K562 (cell line): ENCODE measurements around the gene MYRFL. TPM values are rescaled to one million over a fixed set of nuclear protein-coding genes. Genes with fewer than 3 reads are reported as not detected.

Source experiments
- ATAC-seq: fragments of 200-7000 bp; cut with Tn5 transposase; 3 replicates; pipeline ENCODE4 v1.9.1; 2020; ENCODE audit warnings: moderate library complexity
- BruUV-seq: library from RNA; stranded (reverse); fragments of 400-500 nt; replicated peaks from 2 replicates; lab custom pipeline; 2021; lab: Mats Ljungman, UMichigan
- CTCF ChIA-PET: fragments of 300-600 bp; formaldehyde crosslinking; extraction: SDS; loops from one replicate; lab custom pipeline; 2021; ENCODE audit warnings: low intra/inter-chr PET ratio; lab: Yijun Ruan, JAX
- POLR2A ChIA-PET: fragments of 300-600, 350-650 bp; sonication (Branson Sonifier 250); formaldehyde crosslinking; extraction: SDS; loops from one replicate; lab custom pipeline; 2021; ENCODE audit warnings: antibody characterized with exemption, inconsistent platforms; lab: Yijun Ruan, JAX
- DNase-seq, 4 experiments: peaks; one replicate each; pipeline versions ENCODE4 v3.0.0 to v3.0.0-alpha.2; 2011 to 2018; ENCODE audit warnings: low spot score in 3 of 4, mixed read lengths in 3 of 4; ENCODE audit errors: extremely low read depth in 1 of 4
- FAIRE-seq: peaks from 2 replicates; lab custom pipeline; 2011; peaks lifted over from hg19 to GRCh38; lab: Jason Lieb, UNC
- H2AFZ ChIP-seq: 2 replicates; pipeline ENCODE4 v1.6.0; 2011; ENCODE audit warnings: low read depth, low read length, control low read depth, inconsistent platforms
- H3K27ac ChIP-seq: fragments of 200-600 bp; 3 replicates; pipeline ENCODE4 v1.8.0; 2011; ENCODE audit warnings: low read depth, mild to moderate bottlenecking, control low read depth, inconsistent platforms, low read length, moderate library complexity, mixed read lengths; ENCODE audit errors: extremely low read depth
- H3K27me3 ChIP-seq, 2 experiments: fragments of 300-600 bp in 1 of 2; 2 replicates in 1 of 2; 3 replicates in 1 of 2; pipeline versions ENCODE4 v1.6.0 to v1.8.0; 2011; ENCODE audit warnings: inconsistent platforms in 2 of 2, low read length in 2 of 2, mild to moderate bottlenecking in 1 of 2, mixed read lengths in 1 of 2, moderate library complexity in 1 of 2; ENCODE audit not compliant: control insufficient read depth in 2 of 2, insufficient read depth in 2 of 2
- H3K36me3 ChIP-seq: fragments of 300-600 bp; 3 replicates; pipeline ENCODE4 v1.8.0; 2011; ENCODE audit warnings: mild to moderate bottlenecking, low read length, inconsistent platforms; ENCODE audit not compliant: control insufficient read depth, insufficient read depth
- H3K4me1 ChIP-seq, 2 experiments: fragments of 200-600 bp in 1 of 2; replicated peaks in 1 of 2; 2 replicates in 1 of 2; 3 replicates in 1 of 2; pipeline versions ENCODE4 v1.5.1 to v1.8.0; 2011; ENCODE audit warnings: inconsistent platforms in 2 of 2, low read length in 2 of 2, mild to moderate bottlenecking in 1 of 2, mixed read lengths in 1 of 2, moderate library complexity in 1 of 2; ENCODE audit not compliant: control insufficient read depth in 2 of 2, insufficient read depth in 2 of 2
- H3K4me2 ChIP-seq: 2 replicates; pipeline ENCODE4 v1.6.1; 2011; ENCODE audit warnings: low read length, control low read depth, inconsistent platforms, mixed read lengths; ENCODE audit not compliant: insufficient read depth
- H3K4me3 ChIP-seq: fragments of 200-600 bp; sonication (generic), shearing (Covaris generic); 2 replicates; pipeline ENCODE4 v1.5.1; 2016; ENCODE audit warnings: control low read depth, inconsistent platforms
- H3K79me2 ChIP-seq: fragments of 200-600 bp; 3 replicates; pipeline ENCODE4 v1.8.0; 2011; ENCODE audit warnings: low read length, inconsistent platforms; ENCODE audit not compliant: control insufficient read depth, insufficient read depth
- H3K9ac ChIP-seq, 2 experiments: 2 replicates each; pipeline versions ENCODE4 v1.6.0 to v1.6.1; 2011; ENCODE audit warnings: low read depth in 2 of 2, low read length in 2 of 2, control low read depth in 1 of 2, inconsistent platforms in 1 of 2, mild to moderate bottlenecking in 1 of 2, mixed read lengths in 1 of 2; ENCODE audit not compliant: insufficient read depth in 1 of 2
- H3K9me1 ChIP-seq: one replicate; pipeline ENCODE4 v1.6.0; 2011; ENCODE audit warnings: inconsistent platforms, mild to moderate bottlenecking, low read length, moderate library complexity; ENCODE audit not compliant: control insufficient read depth, insufficient read depth
- H3K9me3 ChIP-seq: replicated peaks from 2 replicates; pipeline ENCODE4 v1.5.1; 2011; ENCODE audit warnings: low read depth, low read length, inconsistent platforms; ENCODE audit not compliant: control insufficient read depth, insufficient read depth
- H4K20me1 ChIP-seq: replicated peaks from 2 replicates; pipeline ENCODE4 v1.6.1; 2011; ENCODE audit warnings: low read length, inconsistent platforms, mixed read lengths; ENCODE audit not compliant: control insufficient read depth, insufficient read depth
- E2F3 ChIP-seq: fragments of 250-450 bp; sonication (Bioruptor Pico); IDR thresholded peaks from 2 replicates; pipeline ENCODE4 v1.4.0; 2020; ENCODE audit warnings: mild to moderate bottlenecking
- ETV1 ChIP-seq: fragments of 450-650 bp; conservative IDR thresholded peaks from 2 replicates; pipeline ENCODE4 v1.6.1; 2016; ENCODE audit warnings: missing genetic modification characterization, control low read depth, low read depth, missing compliant biosample characterization
- KLF16 ChIP-seq: IDR thresholded peaks from 2 replicates; pipeline ENCODE4 v1.6.1; 2016; ENCODE audit warnings: antibody characterized with exemption
- LARP7 ChIP-seq: fragments of 450-650 bp; IDR thresholded peaks from 2 replicates; pipeline ENCODE4 v1.6.1; 2016
- MEIS2 ChIP-seq: fragments of 450-650 bp; IDR thresholded peaks from 2 replicates; pipeline ENCODE4 v1.6.1; 2014; ENCODE audit warnings: mild to moderate bottlenecking; ENCODE audit not compliant: partially characterized antibody
- NELFE ChIP-seq: IDR thresholded peaks from 2 replicates; pipeline ENCODE4 v1.6.1; 2011; ENCODE audit warnings: mild to moderate bottlenecking; ENCODE audit not compliant: insufficient read depth, insufficient read length
- POLR2A ChIP-seq: fragments of 450-650 bp; conservative IDR thresholded peaks from 2 replicates; pipeline ENCODE4 v1.6.1; 2016
- TBP ChIP-seq: optimal IDR thresholded peaks from 2 replicates; pipeline ENCODE3; 2011; ENCODE audit warnings: low read depth, low read length, improper control_type of control experiment
- ZMIZ1 ChIP-seq, 2 experiments: fragments of 150-350 bp in 1 of 2; IDR thresholded peaks; 2 replicates each; pipeline ENCODE4 v1.6.1; 2012 to 2016; ENCODE audit warnings: low read depth in 2 of 2, low read length in 2 of 2, mild to moderate bottlenecking in 1 of 2, moderate library complexity in 1 of 2
- in situ Hi-C: fragments of 300-500 bp; cut with MboI; formaldehyde crosslinking; loops from 4 replicates; pipeline ENCODE4 v1.15.0; 2018; ENCODE audit warnings: inconsistent platforms, mixed read lengths
- intact Hi-C: fragments of 100-400 bp; cut with micrococcal nuclease; formaldehyde crosslinking; loops from 2 replicates; pipeline ENCODE4 v1.14.2; 2022
- polyA plus RNA-seq, 8 experiments: library from polyadenylated mRNA; depleted of rRNA in 4 of 8; stranded (reverse) in 5 of 8; unstranded in 3 of 8; fragments of >200 nt; fragmentation: Nextera tagmentation in 2 of 8; fragmentation: Illumina TruSeq in 1 of 8; extraction: Ambion mirVana in 2 of 8; extraction: Trizol in 1 of 8; gene quantifications; 2 replicates each; pipeline versions ENCODE4 v1.2.1 to v1.2.3, GENCODE V29; 2011 to 2014; ENCODE audit warnings: inconsistent platforms in 1 of 8, missing spikeins in 1 of 8
- total RNA-seq, 7 experiments: library from RNA; depleted of rRNA in 6 of 7; stranded (reverse); fragments of >200 nt in 6 of 7; fragmentation: Illumina TruSeq in 2 of 7; extraction: Trizol in 2 of 7; gene quantifications; 2 replicates each; pipeline versions ENCODE4 v1.2.1 to v1.2.3, GENCODE V29; 2011 to 2021; ENCODE audit warnings: low replicate concordance in 1 of 7
- TF ChIP-seq, protein P1 (sequence below): fragments of 450-650 bp; IDR thresholded peaks from 2 replicates; pipeline ENCODE4 v1.6.1; 2017; ENCODE audit warnings: antibody characterized with exemption, mild to moderate bottlenecking

Gene MYRFL
- total and polyA plus RNA-seq, 9 of the 15 experiments (the other 6 are each of a cell fraction or from before 2014, with no cell fraction given) = not detected

- TF ChIP-seq ZMIZ1 (IDR thresholded peaks at IDR 0.05; ENCODE audit: low read depth in 2 of 2, low read length in 2 of 2) (no peak), KLF16 (no peak), MEIS2 (peak; percentile 75), TBP (no peak)
- TF ChIP-seq, all 486 proteins: peak for 3
These were observed 122.9 kb downstream of the MYRFL start (continued) for GRCh38 chr12:69947897-69948296.

DNA sequence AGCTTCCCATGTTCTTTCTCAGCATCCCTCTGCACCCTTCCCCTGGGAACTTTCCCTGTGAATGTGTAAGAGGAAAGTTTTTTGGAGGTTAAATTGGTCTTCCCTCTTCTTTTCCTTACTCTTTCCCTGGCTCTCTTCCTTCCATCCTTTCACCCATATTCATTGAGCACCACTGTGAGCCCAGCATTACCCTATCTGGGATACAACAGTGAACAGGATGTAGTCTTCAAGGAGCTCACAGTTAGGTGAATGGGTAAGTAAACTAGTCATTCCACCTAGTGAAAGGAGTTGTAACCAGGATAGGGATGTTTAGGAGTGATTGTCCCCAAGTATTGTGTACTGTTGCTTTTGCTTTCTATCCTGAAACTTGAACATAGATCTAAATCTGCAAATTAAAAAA is 123.8 kb downstream of the MYRFL start:
- Histone ChIP-seq H3K9me1 (no peaks in the 10 kb centered on the region), H3K27ac (no peak overlapping the region), H3K4me3 (no peak overlapping the region), H3K27me3 (no peaks in the 10 kb centered on the region), H2AFZ (no peak overlapping the region), H3K36me3 (no peaks in the 10 kb centered on the region), H4K20me1 (no peaks in the 10 kb centered on the region)
- in situ Hi-C loops = no loop called here
- intact Hi-C loops = no loop called here
- BruUV-seq = no TSS peak
- no peak for ATAC-seq
- TF ChIP-seq POLR2A (no peak), LARP7 (no peak), NELFE (no peak), ETV1 (tag) (no peak), E2F3 (CRISPR knock-in tag) (no peak)
- TF ChIP-seq, protein P1, sequence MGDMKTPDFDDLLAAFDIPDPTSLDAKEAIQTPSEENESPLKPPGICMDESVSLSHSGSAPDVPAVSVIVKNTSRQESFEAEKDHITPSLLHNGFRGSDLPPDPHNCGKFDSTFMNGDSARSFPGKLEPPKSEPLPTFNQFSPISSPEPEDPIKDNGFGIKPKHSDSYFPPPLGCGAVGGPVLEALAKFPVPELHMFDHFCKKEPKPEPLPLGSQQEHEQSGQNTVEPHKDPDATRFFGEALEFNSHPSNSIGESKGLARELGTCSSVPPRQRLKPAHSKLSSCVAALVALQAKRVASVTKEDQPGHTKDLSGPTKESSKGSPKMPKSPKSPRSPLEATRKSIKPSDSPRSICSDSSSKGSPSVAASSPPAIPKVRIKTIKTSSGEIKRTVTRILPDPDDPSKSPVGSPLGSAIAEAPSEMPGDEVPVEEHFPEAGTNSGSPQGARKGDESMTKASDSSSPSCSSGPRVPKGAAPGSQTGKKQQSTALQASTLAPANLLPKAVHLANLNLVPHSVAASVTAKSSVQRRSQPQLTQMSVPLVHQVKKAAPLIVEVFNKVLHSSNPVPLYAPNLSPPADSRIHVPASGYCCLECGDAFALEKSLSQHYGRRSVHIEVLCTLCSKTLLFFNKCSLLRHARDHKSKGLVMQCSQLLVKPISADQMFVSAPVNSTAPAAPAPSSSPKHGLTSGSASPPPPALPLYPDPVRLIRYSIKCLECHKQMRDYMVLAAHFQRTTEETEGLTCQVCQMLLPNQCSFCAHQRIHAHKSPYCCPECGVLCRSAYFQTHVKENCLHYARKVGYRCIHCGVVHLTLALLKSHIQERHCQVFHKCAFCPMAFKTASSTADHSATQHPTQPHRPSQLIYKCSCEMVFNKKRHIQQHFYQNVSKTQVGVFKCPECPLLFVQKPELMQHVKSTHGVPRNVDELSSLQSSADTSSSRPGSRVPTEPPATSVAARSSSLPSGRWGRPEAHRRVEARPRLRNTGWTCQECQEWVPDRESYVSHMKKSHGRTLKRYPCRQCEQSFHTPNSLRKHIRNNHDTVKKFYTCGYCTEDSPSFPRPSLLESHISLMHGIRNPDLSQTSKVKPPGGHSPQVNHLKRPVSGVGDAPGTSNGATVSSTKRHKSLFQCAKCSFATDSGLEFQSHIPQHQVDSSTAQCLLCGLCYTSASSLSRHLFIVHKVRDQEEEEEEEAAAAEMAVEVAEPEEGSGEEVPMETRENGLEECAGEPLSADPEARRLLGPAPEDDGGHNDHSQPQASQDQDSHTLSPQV = no peak
- TF ChIP-seq, all 486 proteins: peak for 0
- ChIA-PET CTCF (interaction anchor here (0.5 kb wide), 1 partner anchor 1449 kb away, joined by 3 read pairs; no protein-coding TSS in a partner anchor), POLR2A (no interaction called here)
- Histone ChIP-seq H3K9ac (no peak overlapping the region), H3K9me3 (no peaks in the 10 kb centered on the region; the same call in 1 of the 2 replicates), H3K4me1 (no peaks in the 10 kb centered on the region), H3K79me2 (no peaks in the 10 kb centered on the region), H3K4me2 (no peak overlapping the region)
- DNase-seq (no peak), FAIRE-seq (no peak)
